SJCRH30 (cell line): Measurements from ENCODE around the gene MED13L. TPM values are rescaled to one million over a fixed set of nuclear protein-coding genes. Genes with fewer than 3 reads are reported as not detected.
A peak's percentile ranks its signal among the peaks of the same experiment; 100 is the strongest.

Experiments
- DNase-seq, 2 experiments: peaks; one replicate each; pipeline ENCODE4 v3.0.0-alpha.2; 2015 to 2020
- H3K27ac ChIP-seq: fragments of 250-450 bp; sonication (Bioruptor Pico); 2 replicates; pipeline ENCODE4 v1.5.1; 2020; ENCODE audit warnings: mild to moderate bottlenecking, moderate library complexity
- H3K27me3 ChIP-seq: fragments of 250-450 bp; sonication (Bioruptor Pico); 2 replicates; pipeline ENCODE4 v1.5.1; 2020; ENCODE audit warnings: mild to moderate bottlenecking, moderate library complexity
- H3K36me3 ChIP-seq: fragments of 250-450 bp; sonication (Bioruptor Pico); 2 replicates; pipeline ENCODE4 v1.5.1; 2020; ENCODE audit warnings: mild to moderate bottlenecking, moderate library complexity
- H3K4me1 ChIP-seq: fragments of 250-450 bp; sonication (Bioruptor Pico); 2 replicates; pipeline ENCODE4 v1.5.1; 2020; ENCODE audit warnings: mild to moderate bottlenecking, moderate library complexity
- H3K4me3 ChIP-seq: fragments of 250-450 bp; sonication (Bioruptor Pico); 2 replicates; pipeline ENCODE4 v1.5.1; 2020; ENCODE audit warnings: mild to moderate bottlenecking, moderate library complexity
- H3K9me3 ChIP-seq: fragments of 250-450 bp; sonication (Bioruptor Pico); replicated peaks from 2 replicates; pipeline ENCODE4 v1.5.1; 2020; ENCODE audit warnings: mild to moderate bottlenecking, moderate library complexity
- total RNA-seq: library from RNA; depleted of rRNA; stranded (reverse); fragments of >200 nt; shearing (Covaris generic); gene quantifications from 2 replicates; pipeline ENCODE4 v1.2.3, GENCODE V29; 2014

MED13L gene
- total RNA-seq, 1 experiment from 2014 or later = 62.0 TPM

DNA sequence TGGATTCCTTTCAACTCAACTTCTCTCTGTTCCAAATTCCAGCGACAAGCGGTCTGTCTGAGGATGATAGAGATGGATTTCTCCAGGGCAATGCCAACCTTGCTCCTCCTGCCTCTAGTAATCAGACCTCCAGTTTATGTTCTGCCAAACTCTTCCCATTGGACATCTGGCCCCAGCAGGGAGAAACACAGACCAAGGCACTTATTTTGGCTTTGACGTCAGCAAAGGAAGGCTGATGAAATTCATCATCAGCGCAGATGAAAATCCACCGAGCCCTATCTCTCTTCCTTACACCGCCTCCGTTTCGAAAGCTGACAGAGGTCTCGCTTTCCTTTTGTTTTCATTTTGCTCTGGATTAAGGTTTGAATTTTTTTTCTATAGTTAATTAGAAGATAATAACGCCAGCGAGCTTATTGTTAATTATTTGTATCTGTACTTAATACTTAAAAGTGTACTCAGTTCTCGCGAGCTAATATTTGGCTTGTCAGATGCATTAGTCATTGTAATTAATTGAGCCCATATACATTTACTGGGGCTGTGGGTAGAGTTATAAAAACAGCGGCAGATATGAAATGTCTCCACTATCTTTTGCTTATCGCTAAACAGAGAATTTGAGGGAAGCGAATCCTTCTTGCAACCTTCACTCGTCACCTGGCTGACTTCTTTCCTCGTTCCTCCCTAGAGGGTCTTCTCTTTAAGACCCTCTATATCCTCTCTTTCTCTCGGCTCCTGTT, 35.9 kb upstream of the MED13L start:
- no peaks in the 10 kb centered on the region for H3K27me3 ChIP-seq

GRCh38 chr12:116310082-116310481, 32.6 kb upstream of the MED13L start:
- Histone ChIP-seq H3K27ac (no peak overlapping the region), H3K36me3 (no peaks in the 10 kb centered on the region), H3K9me3 (0 out of 2 replicates have a peak, but pooled peaks cover 5% of the 10 kb centered on the region), H3K27me3 (no peaks in the 10 kb centered on the region), H3K4me1 (no peaks in the 10 kb centered on the region), H3K4me3 (no peak overlapping the region)
- no peak for DNase-seq

More for the DNA sequence above, 35.9 kb upstream of the MED13L start:
- Histone ChIP-seq H3K4me1 (no peaks in the 10 kb centered on the region), H3K36me3 (no peaks in the 10 kb centered on the region), H3K9me3 (0 out of 2 replicates have a peak, but pooled peaks cover 5% of the 10 kb centered on the region), H3K27ac (no peak overlapping the region), H3K4me3 (no peak overlapping the region)
- DNase-seq = no peak

GRCh38 chr12:116309343-116309742, 31.9 kb upstream of the MED13L start:
- 0 out of 2 replicates have a peak, but pooled peaks cover 5% of the 10 kb centered on the region for H3K9me3 ChIP-seq
- H3K27ac ChIP-seq = no peak overlapping the region
- H3K4me1 ChIP-seq = no peaks in the 10 kb centered on the region
- no peaks in the 10 kb centered on the region for H3K36me3 ChIP-seq
- no peak for DNase-seq
- H3K27me3 ChIP-seq = no peaks in the 10 kb centered on the region
- H3K4me3 ChIP-seq = no peak overlapping the region

- 0 out of 2 replicates have a peak, but pooled peaks cover 5% of the 10 kb centered on the region for H3K9me3 ChIP-seq
- H3K27ac ChIP-seq = no peak overlapping the region
- no peak overlapping the region for H3K4me3 ChIP-seq
- H3K4me1 ChIP-seq = no peaks in the 10 kb centered on the region
- no peaks in the 10 kb centered on the region for H3K36me3 ChIP-seq
- H3K27me3 ChIP-seq = no peaks in the 10 kb centered on the region
- no peak for DNase-seq
Measured at GRCh38 chr12:116308647-116309046, 31.2 kb upstream of the MED13L start.

GRCh38 chr12:116306968-116307367, 29.5 kb upstream of the MED13L start:
- Histone ChIP-seq H3K9me3 (0 out of 2 replicates have a peak, but pooled peaks cover 5% of the 10 kb centered on the region), H3K27ac (no peak overlapping the region), H3K27me3 (no peaks in the 10 kb centered on the region), H3K4me1 (no peaks in the 10 kb centered on the region), H3K4me3 (no peak overlapping the region), H3K36me3 (no peaks in the 10 kb centered on the region)
- no peak for DNase-seq

DNA sequence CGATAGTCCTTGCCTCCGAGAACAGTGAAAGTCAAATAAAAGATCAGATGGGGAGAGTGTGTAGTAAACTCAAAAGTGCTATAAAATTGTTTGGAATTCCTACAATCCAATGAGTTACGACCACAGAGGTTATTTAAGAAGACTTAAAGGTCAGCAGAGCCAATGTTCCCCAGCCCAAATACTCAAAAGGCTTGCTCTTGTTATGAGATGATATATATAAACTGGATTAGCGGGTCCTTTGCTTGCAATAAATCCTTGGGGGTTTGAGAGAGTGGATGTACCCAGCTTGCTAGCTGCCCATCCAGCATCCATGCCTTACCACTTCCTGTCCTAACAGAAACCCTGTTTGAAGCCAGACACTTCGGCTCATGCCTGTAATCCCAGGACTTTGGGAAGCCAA, 29.0 kb upstream of the MED13L start:
- H3K4me3 ChIP-seq = no peak overlapping the region
- DNase-seq = no peak

DNA sequence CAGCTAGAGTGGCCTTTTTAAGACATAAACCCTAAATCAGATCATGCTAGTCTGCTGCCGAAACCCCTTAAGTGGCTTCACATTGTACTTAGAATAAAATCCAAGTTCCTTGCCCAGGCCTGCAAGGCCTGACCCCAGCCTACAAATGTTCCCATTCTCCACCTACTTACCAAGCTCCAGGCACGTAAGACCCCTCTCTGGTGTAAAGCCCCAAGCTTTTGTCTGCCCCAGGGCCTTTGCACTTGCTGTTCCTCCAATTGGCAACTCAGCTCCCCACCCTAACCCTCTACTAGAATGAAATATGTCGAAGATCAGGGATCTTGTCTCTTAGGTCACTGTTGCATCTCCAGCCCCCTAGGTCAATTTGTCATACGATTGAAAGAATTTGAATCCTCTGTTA, 27.1 kb upstream of the MED13L start:
- no peaks in the 10 kb centered on the region for H3K27me3 ChIP-seq
- DNase-seq = no peak
- H3K36me3 ChIP-seq = no peaks in the 10 kb centered on the region
- no peak overlapping the region for H3K27ac ChIP-seq
- H3K9me3 ChIP-seq = 0 out of 2 replicates have a peak, but pooled peaks cover 3% of the 10 kb centered on the region
- H3K4me1 ChIP-seq = peaks cover 4% of the 10 kb centered on the region; the same call in 1 of the 2 replicates
- no peak overlapping the region for H3K4me3 ChIP-seq

More for the DNA sequence above, 29.0 kb upstream of the MED13L start:
- Histone ChIP-seq H3K36me3 (no peaks in the 10 kb centered on the region), H3K27me3 (no peaks in the 10 kb centered on the region), H3K27ac (no peak overlapping the region), H3K9me3 (0 out of 2 replicates have a peak, but pooled peaks cover 5% of the 10 kb centered on the region), H3K4me1 (no peaks in the 10 kb centered on the region)

DNA sequence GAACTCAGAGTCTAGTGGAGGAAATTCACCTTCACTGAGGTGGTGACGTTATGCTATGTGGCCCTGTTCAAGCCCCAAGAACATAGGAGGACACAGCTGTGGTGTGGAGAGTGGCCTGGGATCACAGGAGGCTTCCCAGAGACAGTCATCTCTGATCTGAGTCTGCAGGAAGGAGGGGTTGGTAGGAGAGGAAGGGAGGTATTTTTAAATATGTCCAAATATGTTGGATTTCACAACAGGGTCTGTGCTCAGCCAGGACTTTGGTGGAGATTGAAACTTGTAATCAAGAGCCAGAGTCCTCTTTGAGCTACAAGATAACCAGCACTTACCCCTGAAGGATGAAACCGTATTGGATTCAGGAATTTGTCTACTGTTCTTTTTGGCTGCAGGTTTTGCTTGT, 26.4 kb upstream of the MED13L start:
- no peak for DNase-seq
- Histone ChIP-seq H3K27ac (no peak overlapping the region), H3K4me1 (peaks cover 10% of the 10 kb centered on the region; the same call in 1 of the 2 replicates), H3K9me3 (no peaks in the 10 kb centered on the region), H3K36me3 (no peaks in the 10 kb centered on the region), H3K27me3 (no peaks in the 10 kb centered on the region), H3K4me3 (no peak overlapping the region)

- no peak for DNase-seq
- Histone ChIP-seq H3K4me3 (no peak overlapping the region), H3K27ac (no peak overlapping the region), H3K9me3 (no peaks in the 10 kb centered on the region), H3K4me1 (peaks cover 11% of the 10 kb centered on the region; the same call in 1 of the 2 replicates), H3K27me3 (no peaks in the 10 kb centered on the region), H3K36me3 (no peaks in the 10 kb centered on the region)
Measured at GRCh38 chr12:116303066-116303465, 25.6 kb upstream of the MED13L start.

DNA sequence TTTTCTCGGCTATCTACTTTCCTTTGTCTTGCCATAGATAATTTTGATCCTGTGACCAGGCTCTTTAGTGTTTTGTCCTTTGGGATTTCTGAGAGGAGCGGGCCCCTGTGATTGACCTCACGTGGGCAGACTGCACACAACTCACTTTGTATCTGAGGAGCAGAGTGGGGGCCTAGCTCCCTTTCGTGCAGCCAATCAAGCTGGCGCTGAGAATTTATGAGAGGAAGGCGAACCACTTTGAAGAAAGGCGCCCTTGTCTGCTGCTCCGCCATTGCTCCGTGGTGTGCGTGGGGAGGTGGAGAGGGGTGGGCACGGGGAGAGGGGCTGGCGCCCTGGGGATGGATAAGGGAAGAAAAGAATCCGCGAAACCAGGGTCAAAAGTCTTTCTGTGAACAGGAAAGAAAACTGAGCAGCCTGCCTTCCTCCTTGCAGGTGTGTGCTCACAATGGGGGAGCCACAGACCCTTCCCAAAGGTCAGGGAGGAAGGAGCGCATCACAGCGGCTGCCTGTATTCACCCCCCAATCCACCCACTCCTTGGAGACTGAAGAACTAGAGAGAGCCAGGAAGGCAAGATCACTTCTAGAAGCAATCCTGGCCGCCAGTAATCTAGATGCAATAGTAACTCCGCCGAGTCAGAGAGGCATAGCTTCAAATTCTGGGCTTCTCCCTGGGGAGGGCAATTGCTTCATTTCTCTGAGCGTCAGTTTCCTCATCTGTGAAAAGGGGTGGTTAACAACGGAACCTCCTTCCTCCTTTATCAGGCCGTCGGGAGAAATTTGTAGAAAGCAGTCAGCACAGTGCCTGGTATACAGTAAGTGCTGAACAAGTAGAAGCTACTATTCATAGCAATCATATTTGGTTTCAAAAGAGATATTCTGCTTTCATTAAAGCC, 24.9 kb upstream of the MED13L start:
- H3K4me3 ChIP-seq = no peak overlapping the region
- H3K9me3 ChIP-seq = no peaks in the 10 kb centered on the region
- no peak for DNase-seq
- H3K36me3 ChIP-seq = no peaks in the 10 kb centered on the region
- H3K27ac ChIP-seq = no peak overlapping the region
- no peaks in the 10 kb centered on the region for H3K27me3 ChIP-seq
- H3K4me1 ChIP-seq = peaks cover 11% of the 10 kb centered on the region; the same call in 1 of the 2 replicates

DNA sequence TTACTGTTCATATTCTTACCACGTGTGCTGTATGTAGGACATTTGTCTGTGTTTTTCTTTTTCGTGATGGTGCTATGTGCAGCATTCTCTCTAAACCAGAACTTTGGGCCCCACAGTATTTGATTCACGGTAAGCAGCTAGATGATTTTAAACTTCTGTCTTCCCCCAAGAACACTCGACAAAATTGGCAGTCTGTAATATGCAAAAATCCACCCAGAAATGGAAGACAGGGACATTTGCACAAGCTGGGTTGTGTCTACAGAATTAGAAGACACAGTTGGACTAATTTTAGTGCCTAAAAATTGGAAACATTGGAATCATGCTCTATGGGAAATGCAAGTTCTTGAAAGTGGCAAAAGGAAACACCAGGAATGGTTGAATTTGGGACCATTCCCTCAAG, 24.1 kb upstream of the MED13L start:
- H3K27ac ChIP-seq = no peak overlapping the region
- H3K4me3 ChIP-seq = no peak overlapping the region
- DNase-seq = no peak
- no peaks in the 10 kb centered on the region for H3K36me3 ChIP-seq
- no peaks in the 10 kb centered on the region for H3K9me3 ChIP-seq
- peaks cover 11% of the 10 kb centered on the region; the same call in 1 of the 2 replicates for H3K4me1 ChIP-seq
- H3K27me3 ChIP-seq = no peaks in the 10 kb centered on the region

DNA sequence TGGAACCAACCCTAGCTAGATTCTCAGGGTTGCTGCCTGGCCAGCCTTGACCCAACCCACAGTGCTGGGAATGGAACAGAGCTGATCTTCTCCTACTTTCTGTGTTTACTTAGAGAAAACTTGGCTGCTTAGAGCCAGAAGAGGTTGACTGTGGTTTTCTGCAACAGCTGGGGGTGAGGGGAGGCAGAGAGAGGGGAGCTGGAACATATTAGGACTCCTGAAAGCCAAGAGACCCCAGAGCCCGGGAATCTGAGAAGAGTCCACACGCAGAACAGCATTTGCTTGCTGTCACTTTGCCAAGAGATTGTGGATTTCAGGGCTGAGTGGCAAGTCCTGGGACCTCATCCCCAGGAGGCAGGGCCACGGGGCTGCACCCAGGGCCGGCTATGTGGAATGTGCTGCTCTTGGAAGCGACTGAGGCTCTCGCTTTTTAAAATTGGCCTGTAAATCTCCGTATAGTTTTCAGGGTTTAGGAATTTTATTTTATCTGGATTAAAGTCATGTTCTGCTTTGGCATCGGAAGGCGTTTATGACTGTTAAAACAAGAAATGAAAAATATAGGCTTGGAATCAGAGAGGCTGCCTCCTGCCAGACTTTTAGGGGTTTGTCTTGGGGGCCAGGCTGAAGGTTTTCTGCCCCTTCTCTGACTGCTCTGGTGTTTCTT, 22.3 kb upstream of the MED13L start:
- Histone ChIP-seq H3K27me3 (no peaks in the 10 kb centered on the region), H3K36me3 (no peaks in the 10 kb centered on the region), H3K27ac (no peak overlapping the region), H3K4me1 (peaks cover 11% of the 10 kb centered on the region; the same call in 1 of the 2 replicates), H3K4me3 (no peak overlapping the region), H3K9me3 (no peaks in the 10 kb centered on the region)
- peak; percentile 72 to 88 for DNase-seq

DNA sequence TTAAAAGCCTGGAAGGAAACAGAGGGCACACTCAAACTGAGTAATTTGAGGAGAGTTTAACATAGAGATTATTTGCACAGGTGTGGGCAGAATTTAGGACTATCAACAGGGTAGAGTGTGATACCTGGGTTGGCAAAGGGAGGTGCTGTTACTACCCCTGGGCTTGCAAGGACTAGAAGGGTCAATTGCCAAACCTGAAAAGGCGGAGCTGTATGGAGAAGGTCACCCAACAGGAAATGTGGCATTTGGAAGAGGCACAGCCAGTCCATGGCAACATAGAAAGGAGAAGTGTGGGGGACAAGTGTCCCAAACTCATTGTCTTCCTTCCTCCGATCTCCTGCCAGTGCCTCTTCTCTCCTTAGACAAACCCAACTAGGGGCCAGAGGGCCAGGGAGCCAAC, 21.6 kb upstream of the MED13L start:
- Histone ChIP-seq H3K36me3 (no peaks in the 10 kb centered on the region), H3K9me3 (no peaks in the 10 kb centered on the region), H3K27ac (no peak overlapping the region), H3K4me1 (peaks cover 11% of the 10 kb centered on the region; the same call in 1 of the 2 replicates), H3K4me3 (no peak overlapping the region), H3K27me3 (no peaks in the 10 kb centered on the region)
- no peak for DNase-seq

GRCh38 chr12:116298578-116298977, 21.1 kb upstream of the MED13L start:
- Histone ChIP-seq H3K36me3 (no peaks in the 10 kb centered on the region), H3K4me3 (no peak overlapping the region), H3K27me3 (no peaks in the 10 kb centered on the region), H3K27ac (no peak overlapping the region), H3K9me3 (no peaks in the 10 kb centered on the region), H3K4me1 (peaks cover 11% of the 10 kb centered on the region; the same call in 1 of the 2 replicates)
- no peak for DNase-seq
